NCI-H82 treated with DMSO at 0.1 percent for 48 hours (cell line): ENCODE results near the gene CTNNBL1.

Experiments
- DNase-seq: peaks from one replicate; lab custom pipeline; 2025; ENCODE audit not compliant: unreplicated experiment; lab: John Stamatoyannopoulos, UW

The CTNNBL1 gene

DNA sequence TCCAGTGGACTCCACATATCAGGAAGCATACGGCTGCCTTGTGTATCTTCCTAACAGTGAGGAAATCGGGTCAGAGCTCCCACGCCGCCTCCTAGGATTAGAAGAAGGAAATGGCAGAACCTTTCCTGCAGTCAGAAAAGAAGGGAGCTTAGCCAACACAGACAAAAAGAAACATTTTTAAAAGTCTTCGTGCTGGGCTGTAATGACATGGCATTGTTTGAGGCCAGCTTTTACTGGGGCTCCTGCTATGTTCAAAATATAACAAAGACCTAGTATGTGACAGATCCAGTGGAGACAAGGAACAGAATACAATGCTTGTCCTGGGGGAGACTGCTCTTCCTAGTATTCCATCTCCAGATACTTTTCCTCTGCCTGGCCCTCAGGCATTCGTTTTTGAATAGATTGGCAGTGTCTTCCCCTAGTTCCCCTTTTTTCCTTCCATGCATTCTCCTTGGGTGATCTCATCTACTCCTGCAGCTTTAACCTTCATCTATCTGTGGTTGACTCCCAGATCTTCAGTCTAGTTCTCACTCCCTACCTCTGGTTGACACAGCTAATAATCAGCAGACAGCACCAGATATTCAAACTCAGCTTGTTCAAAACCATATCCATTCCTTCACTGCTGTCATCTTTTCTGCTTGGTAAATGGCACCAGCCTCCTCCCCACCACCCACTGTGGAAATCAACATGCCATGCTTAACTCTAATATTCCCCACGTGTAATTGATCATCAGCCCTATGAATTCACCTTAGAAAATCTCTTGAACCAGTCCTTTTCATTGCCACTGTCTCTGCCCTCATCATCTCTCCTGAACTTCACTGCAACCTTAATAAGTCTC is 114.6 kb downstream of the CTNNBL1 start:
- no peak for DNase-seq

DNA sequence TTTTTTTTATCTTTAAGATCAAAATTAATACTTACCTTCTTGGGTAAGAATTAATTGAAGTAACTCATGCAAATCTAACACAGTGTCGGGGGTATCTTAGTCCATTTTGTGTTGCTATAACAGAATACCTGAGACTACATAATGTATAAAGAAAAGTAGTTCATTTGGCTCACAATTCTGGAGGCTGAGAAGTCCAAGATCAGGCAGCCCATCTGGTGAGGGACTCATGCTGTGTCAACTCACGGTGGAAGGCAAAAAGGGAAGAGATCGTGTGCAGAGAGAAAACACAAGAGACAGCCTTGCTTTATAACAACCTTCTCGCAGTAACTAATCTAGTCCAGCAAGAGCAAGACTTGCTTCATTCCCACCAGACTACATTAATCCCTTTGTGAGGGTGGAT is 116.2 kb downstream of the CTNNBL1 start:
- no peak for DNase-seq

DNA sequence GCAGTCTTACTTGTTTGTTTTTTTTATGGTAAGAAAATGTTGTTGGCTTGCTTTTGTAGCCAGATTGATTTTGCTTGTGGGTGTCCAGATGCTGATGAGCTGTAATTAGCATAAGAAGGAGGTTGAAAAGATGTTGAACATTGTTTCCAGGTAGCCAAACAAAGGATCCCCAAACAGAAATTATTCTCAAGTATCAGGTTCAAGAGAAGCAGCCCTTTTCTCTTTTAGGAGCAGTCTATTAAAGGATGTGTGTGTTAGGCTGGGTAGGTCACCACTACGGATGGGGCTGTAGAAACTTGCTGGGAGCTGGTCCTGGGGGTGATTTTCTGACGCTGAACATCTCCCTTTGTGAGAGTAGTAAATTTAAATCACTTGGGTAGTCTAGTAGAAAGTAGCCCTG is 122.2 kb downstream of the CTNNBL1 start:
- DNase-seq = no peak

DNA sequence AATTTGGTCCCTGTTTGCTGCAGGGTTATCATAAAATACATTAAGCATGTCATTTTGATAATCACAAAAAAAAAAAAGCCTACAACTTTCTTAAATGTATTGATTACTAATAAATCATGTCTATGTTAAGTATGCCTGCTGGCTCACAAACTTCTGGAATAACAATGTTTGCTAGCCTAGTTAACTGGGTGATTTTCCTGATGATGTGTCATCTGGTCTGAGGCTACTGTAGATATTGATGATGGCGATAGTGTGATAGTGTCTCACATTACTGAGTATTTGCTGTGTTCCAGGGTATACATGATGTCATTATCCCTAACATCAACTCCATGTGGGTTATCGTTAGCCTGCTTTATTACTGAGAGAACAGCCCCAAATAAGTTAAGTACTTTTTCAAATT is 122.9 kb downstream of the CTNNBL1 start:
- no peak for DNase-seq

DNA sequence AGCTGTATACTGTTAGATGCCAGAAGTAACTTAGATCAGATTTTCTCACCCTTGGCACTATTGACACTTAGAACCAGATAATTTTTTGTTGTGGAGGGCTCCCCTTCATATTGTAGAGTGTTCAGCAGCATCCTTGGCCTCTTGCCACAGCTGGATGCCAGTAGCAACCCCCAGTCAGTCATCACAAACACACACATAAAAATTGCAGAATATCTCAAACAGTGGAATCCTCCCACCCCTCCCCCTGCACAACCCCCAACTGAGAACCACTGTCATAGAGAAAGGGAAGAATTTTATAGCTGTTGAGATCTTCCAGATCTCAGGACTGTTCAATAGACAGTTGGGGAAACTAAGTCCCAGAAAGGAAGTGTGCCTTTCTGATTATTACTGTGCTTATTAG is 127.9 kb downstream of the CTNNBL1 start:
- no peak for DNase-seq

DNA sequence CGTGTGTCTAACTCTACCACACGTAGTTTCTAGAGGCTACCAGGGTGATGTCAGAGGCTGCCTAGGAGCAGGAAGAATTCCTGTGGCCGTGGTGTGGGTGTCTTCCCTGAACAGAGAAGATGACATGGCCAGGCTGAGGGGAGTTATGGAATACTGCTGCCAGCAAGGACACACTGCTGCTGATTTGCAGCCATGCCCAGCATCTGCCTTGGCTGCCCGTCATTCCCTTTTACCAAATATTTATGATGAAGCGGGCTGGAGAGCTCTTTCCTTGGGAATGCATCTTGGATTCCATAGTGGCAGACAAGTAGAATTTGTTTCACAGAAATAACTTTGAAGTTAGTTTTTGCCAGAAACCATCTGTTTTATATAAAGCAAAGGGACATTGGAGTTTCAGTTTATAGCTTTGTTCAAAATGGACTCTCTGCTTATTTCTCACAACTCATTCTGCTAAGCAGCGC is 128.3 kb downstream of the CTNNBL1 start:
- DNase-seq = no peak

DNA sequence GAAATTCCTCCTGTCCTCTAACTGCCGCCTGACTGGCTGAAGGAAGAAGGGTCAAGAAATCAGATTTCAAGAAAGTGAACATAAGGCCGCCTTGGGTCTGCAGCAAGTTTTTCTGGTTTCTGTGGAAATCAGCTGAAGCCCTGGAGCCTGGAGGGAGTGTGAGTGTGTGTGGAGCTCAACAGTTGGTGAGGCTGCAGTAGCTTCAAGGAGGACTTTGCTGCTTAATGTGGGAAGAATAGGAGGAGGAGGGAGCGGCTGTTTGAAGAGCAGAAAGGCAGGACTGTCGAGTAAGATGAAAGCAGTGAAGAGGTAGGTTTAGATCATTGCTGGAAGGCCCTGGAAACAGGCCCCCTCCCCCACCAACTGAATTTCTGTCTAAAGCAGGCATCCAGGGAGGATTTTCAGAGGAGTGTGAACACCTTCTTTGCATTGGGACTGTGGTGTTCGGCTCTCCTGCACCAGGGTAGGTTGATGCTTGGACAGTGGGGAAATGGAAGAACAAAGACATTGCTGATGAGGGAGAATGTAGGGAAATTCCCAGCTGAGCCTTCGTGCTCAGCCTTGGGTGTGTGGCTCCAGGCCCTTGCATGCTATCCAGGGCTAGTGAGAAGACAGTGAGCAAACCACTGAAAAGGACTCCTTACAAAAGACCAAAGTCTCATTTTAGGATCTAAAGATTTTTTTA is 129.6 kb downstream of the CTNNBL1 start:
- no peak for DNase-seq

DNA sequence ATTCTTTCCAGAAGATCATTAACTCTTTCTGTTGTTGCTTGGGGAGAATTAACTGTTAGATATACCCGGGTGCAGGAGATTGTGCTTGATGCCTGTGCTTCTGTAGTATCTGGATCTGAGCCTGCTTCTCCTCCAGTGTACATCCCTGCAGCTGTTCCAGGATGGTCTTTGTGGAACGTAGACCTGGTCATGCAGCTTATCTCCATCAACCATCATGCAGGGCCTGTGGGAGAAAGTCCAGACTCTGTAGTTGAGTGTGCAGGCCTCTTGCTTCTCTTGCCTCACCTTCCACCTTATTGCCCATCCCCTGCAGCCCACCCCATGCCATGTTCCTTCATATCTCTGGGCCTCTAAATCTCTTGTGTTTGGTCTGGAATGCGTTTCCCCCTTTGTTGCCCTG is 133.8 kb downstream of the CTNNBL1 start:
- DNase-seq = no peak

DNA sequence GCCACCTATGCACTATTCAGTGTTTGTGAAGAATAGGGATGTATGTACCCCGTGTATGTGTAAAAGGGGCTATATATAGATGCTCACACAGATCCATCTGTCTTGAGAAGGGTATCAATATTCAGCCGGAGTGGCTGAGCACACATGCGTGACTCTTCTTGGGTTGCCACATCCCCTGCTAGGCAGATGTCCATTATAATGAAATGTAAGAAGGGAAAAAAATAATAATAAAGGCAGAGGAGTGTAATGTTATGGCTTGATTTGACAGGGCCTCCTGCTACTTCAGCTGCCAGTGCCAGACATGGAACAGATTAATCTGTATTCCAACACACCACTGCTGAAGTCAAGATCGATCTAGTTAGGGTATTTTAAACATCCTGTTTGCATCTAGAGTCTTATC is 134.9 kb downstream of the CTNNBL1 start:
- no peak for DNase-seq

DNA sequence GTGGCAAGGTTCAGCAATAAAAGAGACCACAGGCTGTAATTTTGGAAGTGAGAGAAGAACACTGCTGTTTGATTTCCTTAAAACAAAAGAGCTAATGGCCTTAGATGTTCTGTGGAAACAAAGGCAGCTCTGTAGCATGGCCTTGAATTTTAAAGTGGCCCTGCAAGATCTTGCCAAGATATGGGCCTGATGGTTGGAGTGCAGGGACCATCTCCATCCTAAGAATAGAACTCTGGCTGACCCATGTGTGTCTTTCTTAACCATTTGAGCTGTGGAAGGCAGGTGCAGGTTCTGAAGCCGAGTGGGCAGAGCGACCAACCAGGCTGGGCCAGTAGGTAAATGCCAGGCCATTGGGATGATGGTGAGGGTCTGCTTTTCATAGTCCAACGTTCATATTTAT is 135.3 kb downstream of the CTNNBL1 start:
- no peak for DNase-seq

DNA sequence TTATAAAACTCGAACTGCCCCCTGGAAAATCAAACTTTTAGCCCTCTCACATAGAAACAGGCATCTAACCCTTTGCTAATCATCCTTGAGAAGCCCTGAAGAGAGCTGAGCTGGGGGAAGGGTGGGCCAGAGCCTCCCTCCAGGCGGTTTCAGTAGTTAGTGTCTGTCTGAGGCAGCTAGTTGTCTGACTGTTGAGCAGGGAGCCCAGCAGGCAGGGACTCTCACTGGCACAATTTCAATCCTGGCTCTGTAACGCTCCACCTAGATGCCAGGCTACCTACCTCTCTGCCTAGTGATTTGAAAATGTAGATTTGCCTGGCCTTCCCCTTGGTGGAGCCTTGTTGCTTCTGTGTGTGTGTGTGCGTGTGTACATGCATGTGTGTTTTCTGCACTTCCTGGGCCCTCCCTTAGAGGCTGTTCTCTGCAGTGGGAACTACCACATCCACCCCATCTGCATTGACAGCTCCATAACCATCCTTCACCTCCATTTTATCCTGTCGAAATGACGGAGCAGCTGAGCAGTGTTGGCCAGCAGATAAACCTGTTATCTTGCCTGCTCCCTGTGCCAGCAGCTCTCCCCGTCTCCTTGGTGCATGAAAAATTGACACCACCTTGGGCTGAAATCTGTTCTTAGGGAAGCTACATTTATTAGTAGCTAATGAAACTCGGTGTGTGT is 139.5 kb downstream of the CTNNBL1 start:
- no peak for DNase-seq

DNA sequence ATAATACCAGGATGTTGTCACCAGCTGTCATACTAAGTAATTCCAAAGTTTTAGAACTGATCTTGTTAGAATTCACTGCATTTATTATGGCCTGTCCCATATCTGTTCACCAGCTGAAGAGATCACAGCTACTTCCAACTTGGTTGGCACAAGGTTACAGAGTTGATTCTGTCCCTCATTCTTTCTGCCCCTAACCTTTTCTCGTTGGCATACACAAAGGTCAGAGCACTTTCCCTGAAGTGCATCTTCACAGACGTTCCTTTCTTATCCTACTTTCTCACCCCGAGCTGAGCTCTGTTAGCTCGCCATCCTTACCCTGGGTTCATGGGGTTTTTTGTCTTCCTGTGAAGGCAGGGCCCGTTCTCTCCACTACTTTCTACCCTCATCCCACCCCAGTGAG is 143.1 kb downstream of the CTNNBL1 start:
- DNase-seq = no peak

DNA sequence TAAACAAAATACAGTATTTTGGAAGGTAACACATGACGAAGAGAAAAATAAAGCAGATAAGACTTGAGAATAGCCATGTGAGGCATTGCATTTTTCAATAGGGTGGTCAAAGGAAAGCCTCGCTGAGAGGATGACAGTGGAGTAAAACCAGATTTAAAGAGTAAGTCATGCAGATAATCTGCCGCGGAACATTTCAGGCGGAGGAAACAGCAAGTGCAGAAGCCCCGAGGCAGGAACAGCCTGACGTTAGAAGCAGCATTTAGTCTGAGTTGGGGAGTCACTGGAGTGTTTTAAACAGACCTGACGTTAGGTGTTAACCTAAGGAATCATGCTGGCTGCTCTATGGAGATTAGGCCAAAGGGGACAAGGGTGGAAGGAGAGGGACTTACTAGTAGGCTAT is 144.1 kb downstream of the CTNNBL1 start:
- no peak for DNase-seq

DNA sequence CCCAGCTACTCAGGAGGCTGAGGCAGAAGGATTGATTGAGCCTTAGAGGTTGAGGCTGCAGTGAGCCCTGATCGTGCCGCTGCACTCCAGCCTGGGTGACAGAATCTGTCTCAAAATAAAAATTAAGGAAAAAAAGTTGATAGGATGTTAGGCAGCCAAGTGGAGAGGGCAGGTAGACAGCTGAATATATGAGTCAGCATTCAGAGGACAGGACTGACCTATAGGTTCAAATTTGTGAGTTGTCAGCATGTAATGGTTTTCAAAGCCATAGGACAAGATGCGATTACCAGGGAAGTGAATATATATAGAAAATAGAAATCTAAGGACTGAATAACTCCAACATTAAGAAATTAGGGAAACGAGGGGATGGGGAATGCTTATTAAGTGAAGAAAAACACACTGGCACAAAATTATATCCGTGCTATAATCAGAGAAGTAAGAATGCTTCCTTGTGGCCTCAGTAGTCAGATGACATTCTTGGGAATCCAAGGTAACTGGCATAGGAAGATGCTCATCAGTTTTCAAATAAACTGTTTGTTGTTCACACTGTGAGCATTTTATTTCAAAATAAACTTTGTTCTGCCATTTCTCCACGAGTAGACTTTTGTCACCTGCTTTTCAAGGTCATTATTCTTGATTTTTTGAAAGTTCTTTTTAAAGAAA is 145.1 kb downstream of the CTNNBL1 start:
- DNase-seq = no peak

DNA sequence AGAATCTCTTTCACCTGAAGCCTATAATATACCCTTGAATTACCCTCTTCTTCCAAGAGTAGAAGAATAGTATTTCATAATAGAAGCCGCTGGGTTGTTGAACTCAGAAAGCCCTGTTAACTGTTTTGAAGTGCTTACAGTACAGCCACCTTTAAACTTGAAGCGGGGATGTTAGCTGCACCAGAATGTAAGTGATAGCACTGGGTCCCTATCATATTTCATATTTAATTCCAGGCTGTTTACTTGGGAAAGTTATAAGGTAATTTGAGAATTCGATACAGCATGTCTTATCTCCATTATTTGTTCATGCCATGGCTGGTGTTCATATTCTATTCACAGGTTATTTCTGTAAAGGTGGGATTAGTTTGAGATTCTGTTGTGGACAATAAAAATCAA is 145.6 kb downstream of the CTNNBL1 start:
- DNase-seq = no peak

DNA sequence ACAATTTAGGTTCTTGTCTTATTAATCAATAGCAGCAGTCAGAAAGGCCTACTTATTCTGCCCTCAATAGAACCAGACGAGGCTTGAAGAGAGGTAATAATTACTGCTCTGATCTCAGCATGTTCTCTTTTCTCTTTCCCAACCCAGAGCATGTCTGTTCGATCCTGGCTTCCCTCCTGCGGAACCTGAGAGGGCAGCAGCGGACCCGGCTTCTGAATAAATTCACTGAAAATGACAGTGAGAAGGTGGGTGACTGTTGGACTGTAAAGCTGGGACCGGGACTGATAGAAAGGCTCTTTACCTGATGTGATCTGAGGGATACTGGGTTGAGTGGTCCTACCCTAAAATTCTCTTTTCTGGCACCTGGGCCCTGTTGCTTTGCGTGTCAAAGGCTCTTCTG is 146.1 kb downstream of the CTNNBL1 start:
- no peak for DNase-seq

DNA sequence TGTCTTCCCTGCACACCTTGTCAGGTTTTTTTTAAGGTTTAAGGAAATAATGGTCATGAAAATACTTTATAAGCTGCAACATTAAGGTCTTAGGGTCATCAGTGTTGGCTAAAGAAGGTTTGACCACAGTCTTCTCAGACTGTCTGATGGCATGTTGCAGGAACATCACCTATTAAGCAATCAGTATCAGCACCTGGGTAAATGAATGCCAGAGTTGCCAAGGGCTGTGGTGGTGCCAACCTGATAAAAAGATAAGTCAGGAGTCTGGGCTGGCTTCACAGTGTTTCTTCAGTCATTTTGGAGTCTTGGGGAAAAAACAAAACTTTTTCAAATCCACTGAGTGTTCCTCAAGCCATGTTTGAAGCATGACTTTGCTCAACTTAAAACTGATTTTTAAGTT is 147.6 kb downstream of the CTNNBL1 start:
- DNase-seq = no peak

DNA sequence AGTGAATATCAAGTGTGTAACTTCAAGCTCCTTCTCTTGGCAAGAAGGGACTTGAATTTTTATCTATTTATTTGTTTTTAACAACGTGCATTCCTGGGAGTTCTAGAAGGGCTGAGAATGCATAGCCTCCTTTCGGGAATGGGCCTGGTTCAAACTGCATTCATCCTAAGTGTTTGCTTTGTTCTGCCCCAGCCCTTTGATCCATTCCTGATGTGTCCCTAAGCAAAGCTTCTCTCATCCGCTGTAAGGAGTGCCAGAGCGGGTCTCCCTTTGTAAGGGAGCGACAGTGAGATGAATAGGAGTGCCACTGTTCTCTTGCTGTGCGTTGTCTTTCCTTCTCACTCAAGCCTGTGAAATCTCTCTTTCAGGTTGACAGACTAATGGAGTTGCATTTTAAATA is 148.1 kb downstream of the CTNNBL1 start:
- no peak for DNase-seq

DNA sequence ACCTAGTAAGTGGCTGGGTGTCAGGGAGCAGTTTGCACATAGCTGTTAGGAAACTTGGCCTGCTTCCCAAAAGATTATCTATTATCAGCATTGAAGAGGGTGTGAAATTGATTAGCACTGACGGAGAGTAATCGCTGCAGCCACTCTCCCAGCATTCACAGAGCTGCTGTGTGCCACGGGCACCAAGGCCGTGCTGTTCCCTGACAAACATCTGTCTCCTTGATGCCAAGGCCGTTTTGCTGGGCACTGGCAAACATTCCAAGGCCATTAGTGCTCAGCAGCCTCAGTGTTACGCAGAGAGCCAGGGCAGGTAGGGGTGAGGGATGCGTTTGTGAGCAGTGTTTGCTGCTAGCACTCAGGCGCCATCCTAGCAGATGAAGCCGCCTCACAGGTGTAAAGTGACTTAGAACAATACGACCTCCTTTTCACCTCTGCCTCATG is 151.4 kb downstream of the CTNNBL1 start:
- no peak for DNase-seq

DNA sequence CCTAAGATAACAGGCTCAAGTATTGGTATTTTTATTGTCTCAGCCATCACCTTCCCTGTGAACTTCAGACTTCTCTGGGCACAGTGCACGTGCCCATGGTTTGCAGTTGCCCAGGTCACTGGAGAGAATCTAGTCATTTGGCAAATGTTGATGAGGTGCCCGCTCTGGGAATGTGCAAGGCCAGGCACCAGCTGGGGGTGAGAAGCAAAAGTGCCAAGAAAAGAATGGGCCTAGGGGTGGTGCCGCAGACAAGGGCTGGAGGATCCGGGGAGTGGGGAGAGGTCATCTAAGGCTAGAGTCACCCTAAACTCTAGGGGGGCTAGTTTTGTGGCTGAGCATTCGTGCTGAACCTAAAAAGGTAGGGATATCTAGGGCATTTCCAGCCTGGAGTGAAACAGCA is 152.0 kb downstream of the CTNNBL1 start:
- no peak for DNase-seq

DNA sequence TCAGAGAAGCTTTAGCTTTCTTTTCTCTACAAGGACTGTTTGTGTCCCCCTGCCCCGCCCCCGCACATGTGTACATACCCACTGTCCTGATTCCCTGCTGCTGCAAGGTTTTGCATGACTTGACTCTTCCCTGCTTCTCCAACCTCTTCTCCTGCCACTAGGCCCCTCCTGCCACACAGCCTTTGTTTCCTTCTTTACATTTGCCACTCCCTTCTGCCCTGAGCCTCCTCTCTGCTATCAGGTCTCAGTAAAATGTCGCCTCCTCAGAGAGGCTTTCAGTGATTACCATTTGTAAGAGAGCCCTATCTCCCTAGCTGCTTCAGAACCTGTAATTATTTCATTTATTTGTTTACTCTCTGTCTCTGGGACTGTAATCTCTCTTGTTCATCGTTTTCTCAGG is 152.7 kb downstream of the CTNNBL1 start:
- no peak for DNase-seq
